Coronary artery (tissue), 2 donors: ENCODE results near the gene RTKN2.

ENCODE experiments used
- DNase-seq: peaks from one replicate; pipeline ENCODE4 v3.0.0-alpha.2; 2017; ENCODE audit warnings: low spot score
- H3K27ac ChIP-seq, 2 donors: fragments of 200-600 bp; sonication (generic); one replicate each; pipeline ENCODE4 v1.5.1; 2016 to 2019
- H3K4me3 ChIP-seq: fragments of 200-600 bp; sonication (generic); 2 replicates; pipeline ENCODE4 v1.5.1; 2016; ENCODE audit warnings: mild to moderate bottlenecking, moderate library complexity
- TF ChIP-seq, protein P1 (sequence below): fragments of 200-600 bp; sonication (generic); IDR thresholded peaks from one replicate; pipeline ENCODE4 v1.5.1; 2019; ENCODE audit warnings: antibody characterized with exemption

The RTKN2 gene

DNA sequence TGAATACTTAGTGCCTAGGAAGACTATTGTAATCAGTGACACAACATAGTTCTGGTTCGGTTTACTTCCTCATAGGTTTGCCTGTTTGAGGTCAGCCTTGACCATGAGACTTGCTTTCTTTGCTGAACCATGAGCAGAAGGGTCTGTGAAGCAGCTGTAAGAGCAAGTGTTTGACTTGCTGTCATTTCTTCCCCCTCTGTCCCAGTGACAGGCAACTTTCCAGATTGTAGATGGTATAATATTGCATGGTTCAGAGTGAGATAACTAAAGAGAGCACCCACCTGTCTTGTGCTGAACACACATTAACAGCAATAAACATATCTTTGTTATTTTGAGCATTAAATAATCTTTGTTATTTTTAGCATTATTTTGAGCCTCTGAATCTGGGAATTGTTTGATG lies 9.3 kb upstream of the RTKN2 start:
- TF ChIP-seq, protein P1, sequence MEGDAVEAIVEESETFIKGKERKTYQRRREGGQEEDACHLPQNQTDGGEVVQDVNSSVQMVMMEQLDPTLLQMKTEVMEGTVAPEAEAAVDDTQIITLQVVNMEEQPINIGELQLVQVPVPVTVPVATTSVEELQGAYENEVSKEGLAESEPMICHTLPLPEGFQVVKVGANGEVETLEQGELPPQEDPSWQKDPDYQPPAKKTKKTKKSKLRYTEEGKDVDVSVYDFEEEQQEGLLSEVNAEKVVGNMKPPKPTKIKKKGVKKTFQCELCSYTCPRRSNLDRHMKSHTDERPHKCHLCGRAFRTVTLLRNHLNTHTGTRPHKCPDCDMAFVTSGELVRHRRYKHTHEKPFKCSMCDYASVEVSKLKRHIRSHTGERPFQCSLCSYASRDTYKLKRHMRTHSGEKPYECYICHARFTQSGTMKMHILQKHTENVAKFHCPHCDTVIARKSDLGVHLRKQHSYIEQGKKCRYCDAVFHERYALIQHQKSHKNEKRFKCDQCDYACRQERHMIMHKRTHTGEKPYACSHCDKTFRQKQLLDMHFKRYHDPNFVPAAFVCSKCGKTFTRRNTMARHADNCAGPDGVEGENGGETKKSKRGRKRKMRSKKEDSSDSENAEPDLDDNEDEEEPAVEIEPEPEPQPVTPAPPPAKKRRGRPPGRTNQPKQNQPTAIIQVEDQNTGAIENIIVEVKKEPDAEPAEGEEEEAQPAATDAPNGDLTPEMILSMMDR, result no peak
- H3K4me3 ChIP-seq, result no peak overlapping the region
- H3K27ac ChIP-seq, result no peak overlapping the region
- no peak for DNase-seq

DNA sequence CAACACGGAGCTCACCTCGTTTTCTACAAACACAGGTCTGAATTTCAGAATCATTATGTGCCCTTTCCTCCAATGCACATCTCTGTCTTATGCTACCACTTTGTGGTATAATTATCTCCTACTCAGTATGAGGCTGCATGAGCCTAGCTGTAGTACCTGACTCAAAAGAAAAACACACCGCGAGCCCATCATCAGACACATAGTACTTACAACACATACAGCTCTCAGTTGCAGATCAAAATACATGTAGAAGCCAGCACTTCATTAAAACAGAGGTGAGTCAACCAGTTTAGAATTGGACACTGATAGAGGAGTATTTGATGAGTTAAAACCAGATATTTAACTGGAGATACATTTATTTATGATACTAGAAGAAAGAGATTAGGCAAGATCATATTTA lies 1.4 kb upstream of the RTKN2 start:
- no peak for DNase-seq
- TF ChIP-seq, protein P1, result no peak
- Histone ChIP-seq H3K27ac (no peak overlapping the region), H3K4me3 (no peak overlapping the region)

DNA sequence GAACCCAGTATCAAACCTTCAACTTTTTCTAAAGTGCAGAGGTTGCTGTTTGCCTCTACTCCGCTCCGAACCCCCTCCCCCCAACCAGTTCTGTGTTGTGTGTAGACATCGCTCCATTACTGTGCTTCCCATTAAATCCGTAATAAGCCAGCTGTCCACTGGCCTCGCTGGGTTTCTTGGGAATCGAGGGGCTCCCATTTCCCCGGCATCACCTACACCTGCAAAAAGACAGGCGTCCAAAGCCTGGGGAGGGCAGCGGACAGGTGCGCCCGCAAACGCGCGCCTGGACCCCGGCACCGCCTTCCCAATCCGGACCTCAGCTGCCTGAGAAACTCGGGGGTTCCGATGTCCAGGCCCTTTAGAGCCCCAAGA lies 631 bp downstream of the RTKN2 start:
- H3K4me3 ChIP-seq, result peak overlapping the region; percentile 80
- TF ChIP-seq, protein P1, result no peak
- no peak for DNase-seq
- no peak overlapping the region for H3K27ac ChIP-seq

DNA sequence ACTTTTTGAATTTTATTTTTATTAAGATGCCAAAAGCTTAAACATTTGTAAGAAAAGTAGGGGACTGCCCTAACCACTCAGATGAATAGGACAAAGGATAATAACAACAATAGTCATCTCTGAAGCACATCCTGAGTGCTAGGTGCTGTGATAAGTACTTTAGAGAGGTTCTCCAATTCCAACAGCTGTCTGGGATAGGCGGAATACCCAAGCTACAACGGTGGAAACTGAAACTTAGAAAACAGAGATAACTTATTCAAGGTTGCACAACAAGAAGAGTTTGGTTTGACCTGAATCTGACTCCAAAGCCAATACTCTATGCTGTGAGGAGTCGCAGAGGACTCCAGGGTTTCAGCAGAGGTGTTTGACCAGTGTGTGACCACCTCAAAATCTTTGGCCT lies 2.0 kb downstream of the RTKN2 start:
- TF ChIP-seq, protein P1, result no peak
- no peak for DNase-seq
- Histone ChIP-seq H3K4me3 (no peak overlapping the region), H3K27ac (no peak overlapping the region)

DNA sequence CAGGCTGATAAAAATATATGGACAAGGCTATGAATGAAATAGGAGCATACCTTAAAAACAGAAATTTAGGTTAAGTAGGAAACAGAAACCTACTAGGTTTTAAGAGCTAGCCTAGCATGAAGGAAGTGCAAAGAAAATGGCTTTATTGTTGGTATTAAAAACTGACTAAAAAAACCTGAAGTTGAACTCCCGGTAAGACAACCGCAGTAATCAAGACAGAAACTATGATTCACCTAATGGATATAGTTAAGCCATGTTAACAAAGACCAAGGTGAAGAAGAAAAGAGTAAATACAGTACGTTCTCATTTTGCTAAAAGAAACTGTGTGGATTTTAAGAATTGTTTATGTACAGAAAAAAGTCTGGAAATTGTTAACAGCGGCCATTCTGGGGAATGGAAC lies 2.5 kb downstream of the RTKN2 start:
- H3K4me3 ChIP-seq, result no peak overlapping the region
- no peak for DNase-seq
- H3K27ac ChIP-seq, result no peak overlapping the region
- TF ChIP-seq, protein P1, result no peak

DNA sequence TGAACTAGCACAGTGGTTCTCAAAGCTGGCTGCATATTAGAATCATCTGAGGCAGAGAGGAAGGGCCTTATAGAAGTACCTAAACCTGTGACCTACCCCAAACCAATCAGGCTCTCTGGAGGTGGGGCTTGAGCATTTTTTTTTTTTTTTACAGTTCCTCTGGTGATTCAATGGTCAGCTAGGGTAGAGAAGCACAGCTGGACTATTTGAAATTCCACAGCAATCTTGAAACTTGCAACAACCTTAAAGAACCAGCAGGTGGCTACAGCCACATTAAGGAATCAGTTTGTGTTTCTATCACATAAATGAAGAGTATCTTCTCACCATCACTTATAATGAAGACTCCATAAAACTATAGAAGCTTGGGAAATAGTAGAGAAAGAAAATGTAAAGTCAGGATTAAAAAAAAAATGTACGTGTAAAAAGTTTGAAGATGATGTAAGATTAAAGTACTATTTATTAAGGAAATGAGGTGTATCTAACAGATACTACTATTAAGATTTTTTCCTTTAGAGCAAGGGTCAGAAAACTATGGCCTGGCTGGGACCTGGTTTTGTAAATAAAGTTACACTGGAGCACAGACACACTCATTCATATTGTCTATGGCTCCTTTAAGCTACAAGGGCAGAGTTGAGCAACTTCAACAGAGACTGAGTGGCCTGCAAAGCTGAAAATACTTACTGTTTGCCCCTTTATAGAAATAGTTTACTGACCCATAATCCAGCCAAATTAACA lies 3.8 kb downstream of the RTKN2 start:
- TF ChIP-seq, protein P1, result peak; percentile 44
- Histone ChIP-seq H3K4me3 (no peak overlapping the region), H3K27ac (no peak overlapping the region)
- no peak for DNase-seq

DNA sequence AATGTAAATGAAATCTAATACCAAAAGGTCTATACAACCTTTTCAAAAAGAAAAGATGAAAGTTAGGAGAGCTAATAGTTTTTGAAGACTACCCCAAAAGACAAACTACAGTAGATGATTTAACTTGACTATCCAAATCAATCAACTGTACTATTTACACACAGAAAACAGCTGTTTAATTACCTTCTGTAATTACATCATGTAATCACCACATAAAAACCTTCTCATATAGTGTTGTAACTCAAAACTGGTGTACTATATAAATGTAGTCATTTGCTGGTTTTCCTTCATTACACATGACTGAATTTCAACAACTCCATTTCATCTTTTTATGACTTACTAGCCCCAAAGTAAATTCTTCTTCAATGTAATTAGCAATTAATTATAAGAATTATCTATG lies 4.5 kb downstream of the RTKN2 start:
- Histone ChIP-seq H3K27ac (no peak overlapping the region), H3K4me3 (no peak overlapping the region)
- DNase-seq, result no peak
- TF ChIP-seq, protein P1, result no peak
